HL-60 (cell line): ENCODE results near the gene ZNF557.

ENCODE experiments used
- DNase-seq, 2 experiments: peaks; one replicate each; pipeline ENCODE4 v3.0.0-alpha.2; 2010 to 2020; ENCODE audit warnings: low read depth in 1 of 2, low spot score in 1 of 2
- H3K27ac ChIP-seq: fragments of 250-450 bp; sonication (Bioruptor Pico); replicated peaks from 2 replicates; pipeline ENCODE4 v1.5.1; 2020; ENCODE audit warnings: mild to moderate bottlenecking, moderate library complexity
- H3K27me3 ChIP-seq: fragments of 250-450 bp; sonication (Bioruptor Pico); 2 replicates; pipeline ENCODE4 v1.5.1; 2021; ENCODE audit warnings: mild to moderate bottlenecking, moderate library complexity; ENCODE audit not compliant: insufficient read depth, poor library complexity, severe bottlenecking
- H3K4me3 ChIP-seq: replicated peaks from 2 replicates; pipeline ENCODE4 v1.5.1; 2011; ENCODE audit warnings: mild to moderate bottlenecking, control low read depth, low read length; ENCODE audit not compliant: insufficient read depth
- CTCF ChIP-seq: IDR thresholded peaks from one replicate; pipeline ENCODE4 v1.5.1; 2011; ENCODE audit warnings: low read length, control low read depth, inconsistent platforms; ENCODE audit not compliant: insufficient read depth
- GABPA ChIP-seq: IDR thresholded peaks from 2 replicates; pipeline ENCODE4 v1.6.1; 2012; ENCODE audit warnings: low read depth
- POLR2AphosphoS5 ChIP-seq: IDR thresholded peaks from 2 replicates; pipeline ENCODE4 v1.6.1; 2012; ENCODE audit warnings: low read depth
- SPI1 ChIP-seq: IDR thresholded peaks from 2 replicates; pipeline ENCODE4 v1.6.1; 2012; ENCODE audit warnings: low read depth, mild to moderate bottlenecking, borderline replicate concordance
- TF ChIP-seq, protein P1 (sequence below): IDR thresholded peaks from 2 replicates; pipeline ENCODE4 v1.6.1; 2012; ENCODE audit warnings: low read depth; ENCODE audit not compliant: insufficient replicate concordance

ZNF557 gene

GRCh38 chr19:7098701-7099596, 29.4 kb downstream of the ZNF557 start:
- H3K4me3 ChIP-seq, result peak overlapping the region; percentile 69
- DNase-seq, result peak; percentile 86 to 94
- no peaks in the 10 kb centered on the region for H3K27me3 ChIP-seq
- no peak for TF ChIP-seq GABPA
- TF ChIP-seq, protein P1, sequence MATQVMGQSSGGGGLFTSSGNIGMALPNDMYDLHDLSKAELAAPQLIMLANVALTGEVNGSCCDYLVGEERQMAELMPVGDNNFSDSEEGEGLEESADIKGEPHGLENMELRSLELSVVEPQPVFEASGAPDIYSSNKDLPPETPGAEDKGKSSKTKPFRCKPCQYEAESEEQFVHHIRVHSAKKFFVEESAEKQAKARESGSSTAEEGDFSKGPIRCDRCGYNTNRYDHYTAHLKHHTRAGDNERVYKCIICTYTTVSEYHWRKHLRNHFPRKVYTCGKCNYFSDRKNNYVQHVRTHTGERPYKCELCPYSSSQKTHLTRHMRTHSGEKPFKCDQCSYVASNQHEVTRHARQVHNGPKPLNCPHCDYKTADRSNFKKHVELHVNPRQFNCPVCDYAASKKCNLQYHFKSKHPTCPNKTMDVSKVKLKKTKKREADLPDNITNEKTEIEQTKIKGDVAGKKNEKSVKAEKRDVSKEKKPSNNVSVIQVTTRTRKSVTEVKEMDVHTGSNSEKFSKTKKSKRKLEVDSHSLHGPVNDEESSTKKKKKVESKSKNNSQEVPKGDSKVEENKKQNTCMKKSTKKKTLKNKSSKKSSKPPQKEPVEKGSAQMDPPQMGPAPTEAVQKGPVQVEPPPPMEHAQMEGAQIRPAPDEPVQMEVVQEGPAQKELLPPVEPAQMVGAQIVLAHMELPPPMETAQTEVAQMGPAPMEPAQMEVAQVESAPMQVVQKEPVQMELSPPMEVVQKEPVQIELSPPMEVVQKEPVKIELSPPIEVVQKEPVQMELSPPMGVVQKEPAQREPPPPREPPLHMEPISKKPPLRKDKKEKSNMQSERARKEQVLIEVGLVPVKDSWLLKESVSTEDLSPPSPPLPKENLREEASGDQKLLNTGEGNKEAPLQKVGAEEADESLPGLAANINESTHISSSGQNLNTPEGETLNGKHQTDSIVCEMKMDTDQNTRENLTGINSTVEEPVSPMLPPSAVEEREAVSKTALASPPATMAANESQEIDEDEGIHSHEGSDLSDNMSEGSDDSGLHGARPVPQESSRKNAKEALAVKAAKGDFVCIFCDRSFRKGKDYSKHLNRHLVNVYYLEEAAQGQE, result no peak
- peak; percentile 43; the same call in 1 of the 2 replicates for TF ChIP-seq SPI1
- no peak for TF ChIP-seq CTCF
- TF ChIP-seq POLR2AphosphoS5, result peak; percentile 39; the same call in 1 of the 2 replicates
- peak overlapping the region; percentile 83 for H3K27ac ChIP-seq

- Histone ChIP-seq H3K27me3 (no peaks in the 10 kb centered on the region), H3K4me3 (peak overlapping the region; percentile 69), H3K27ac (peak overlapping the region; percentile 83)
- no peak for TF ChIP-seq GABPA
- no peak for DNase-seq
These were observed 30.1 kb downstream of the ZNF557 start for GRCh38 chr19:7099597-7099921.

DNA sequence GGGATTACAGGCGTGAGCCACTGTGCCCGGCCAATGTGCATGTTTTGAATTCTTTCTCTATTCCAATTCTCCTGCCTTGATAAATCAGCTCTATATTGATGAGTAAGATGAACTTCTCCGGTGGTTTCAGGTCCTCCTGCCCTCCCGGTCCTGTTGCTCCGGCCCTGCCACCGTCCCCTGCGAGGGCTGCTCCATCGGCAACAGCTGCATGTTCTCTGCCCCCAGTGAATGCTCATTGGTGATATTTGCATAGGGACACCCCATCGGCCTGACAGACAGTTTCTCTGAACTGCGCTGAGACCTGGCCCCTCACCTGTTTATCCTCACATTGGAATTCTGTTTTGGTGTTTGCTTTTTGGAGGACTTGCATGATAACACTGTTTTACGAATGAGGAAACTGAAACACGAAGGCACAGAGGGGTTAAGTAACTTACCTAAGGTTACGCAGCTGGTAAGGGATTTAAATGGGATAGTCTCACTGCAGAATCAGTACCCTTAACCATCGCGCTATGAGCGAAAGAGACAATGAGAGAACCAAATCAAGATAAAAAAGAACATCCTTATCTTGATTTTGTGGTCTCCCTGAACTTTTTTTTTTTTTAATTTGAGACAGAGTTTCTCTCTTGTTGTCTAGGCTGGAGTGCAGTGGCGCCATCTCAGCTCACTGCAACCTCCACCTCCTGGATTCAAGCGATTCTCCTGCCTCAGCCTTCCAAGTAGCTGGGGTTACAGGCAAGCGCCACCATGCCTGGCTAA, 32.2 kb downstream of the ZNF557 start:
- Histone ChIP-seq H3K27ac (no peak overlapping the region), H3K4me3 (no peak overlapping the region), H3K27me3 (no peaks in the 10 kb centered on the region)
- DNase-seq, result no peak
- TF ChIP-seq GABPA (no peak), CTCF (no peak), SPI1 (no peak), POLR2AphosphoS5 (no peak)
- TF ChIP-seq, protein P1, result no peak

DNA sequence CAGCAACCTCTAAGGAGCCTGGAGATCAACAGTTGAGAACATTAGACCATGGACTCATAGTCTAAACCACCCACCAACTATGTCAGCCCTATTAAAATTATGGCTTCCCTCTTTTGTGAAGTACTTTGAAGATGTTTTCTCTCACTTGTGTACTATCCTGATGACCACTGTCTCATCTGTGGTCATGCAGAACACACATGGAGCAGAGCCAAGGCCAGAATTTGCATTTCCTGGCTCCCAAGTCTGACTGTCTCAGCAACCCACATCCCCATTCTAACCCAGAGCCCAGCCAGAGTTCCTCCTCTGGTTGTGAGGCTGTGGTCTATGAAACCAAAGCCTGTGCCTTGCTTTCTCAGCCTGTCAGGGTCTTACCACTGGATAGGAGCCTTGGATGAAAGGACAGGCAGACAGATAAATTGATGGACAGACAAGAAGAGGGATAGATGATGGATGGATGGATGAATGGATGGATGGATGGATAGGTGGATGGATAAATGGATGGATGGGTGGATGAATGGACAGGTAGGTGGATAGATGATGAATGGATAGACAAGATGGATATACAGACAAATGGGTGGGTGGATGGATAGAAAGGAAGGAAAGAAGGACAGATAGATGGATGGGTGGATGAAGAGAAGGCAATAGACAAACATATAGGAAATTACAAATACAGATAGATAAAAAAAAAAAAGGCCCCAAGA, 35.4 kb downstream of the ZNF557 start:
- H3K27ac ChIP-seq, result no peak overlapping the region
- TF ChIP-seq POLR2AphosphoS5 (no peak), CTCF (no peak), GABPA (no peak), SPI1 (no peak)
- TF ChIP-seq, protein P1, result no peak
- peak in 1 of 2 experiments; percentile 40 for DNase-seq
- no peak overlapping the region for H3K4me3 ChIP-seq
- H3K27me3 ChIP-seq, result no peaks in the 10 kb centered on the region
